Naive B cell (primary cell): ENCODE data around the gene PRKG1. TPM values are rescaled to one million over a fixed set of nuclear protein-coding genes. Genes with fewer than 3 reads are reported as not detected.

Experiments
- ATAC-seq, 2 donors: fragments of 150-1000 bp; cut with Tn5 transposase; 2 replicates each; pipeline ENCODE4 v1.10.0; 2021; ENCODE audit warnings: low read depth in 2 of 2, mild to moderate bottlenecking in 2 of 2, moderate library complexity in 2 of 2
- DNase-seq: peaks from one replicate; pipeline ENCODE4 v3.0.0; 2022
- H3K27ac Mint-ChIP-seq, 6 donors: one replicate each; pipeline ENCODE4 v1.8.0; 2020 to 2022; ENCODE audit warnings: mild to moderate bottlenecking in 6 of 6, mixed read lengths in 6 of 6, moderate library complexity in 5 of 6, inconsistent platforms in 2 of 6
- H3K27me3 Mint-ChIP-seq, 3 donors: one replicate each; pipeline ENCODE4 v1.8.0; 2021 to 2022; ENCODE audit warnings: mixed read lengths in 3 of 3, mild to moderate bottlenecking in 1 of 3
- H3K36me3 Mint-ChIP-seq, 2 donors: one replicate each; pipeline ENCODE4 v1.8.0; 2020 to 2022; ENCODE audit warnings: mixed read lengths in 2 of 2, inconsistent platforms in 1 of 2, mild to moderate bottlenecking in 1 of 2
- H3K4me1 Mint-ChIP-seq, 3 donors: one replicate each; pipeline ENCODE4 v1.8.0; 2020 to 2022; ENCODE audit warnings: mixed read lengths in 3 of 3, inconsistent platforms in 1 of 3, mild to moderate bottlenecking in 1 of 3, moderate library complexity in 1 of 3
- H3K4me3 Mint-ChIP-seq, 8 donors: one replicate each; pipeline ENCODE4 v1.8.0; 2020 to 2022; ENCODE audit warnings: mild to moderate bottlenecking in 8 of 8, mixed read lengths in 8 of 8, moderate library complexity in 8 of 8, inconsistent platforms in 2 of 8
- H3K9me3 Mint-ChIP-seq, 7 donors: one replicate each; pipeline ENCODE4 v1.8.0; 2020 to 2022; ENCODE audit warnings: mixed read lengths in 7 of 7, mild to moderate bottlenecking in 5 of 7, inconsistent platforms in 2 of 7, moderate library complexity in 1 of 7
- polyA plus RNA-seq, 6 donors: library from polyadenylated mRNA; unstranded; fragments of 300-500 nt; fragmentation: Illumina TruSeq; gene quantifications; one replicate each; pipeline ENCODE4 v1.2.3, GENCODE V29; 2021; ENCODE audit warnings: low read depth in 6 of 6

PRKG1 gene
- polyA plus RNA-seq, 6 donors from 2014 or later, result 0.21 TPM; not detected in 5

GRCh38 chr10:52347327-52347667 is 1273.0 kb downstream of the PRKG1 start:
- peaks cover 0 to 1% (median 0%) of the 10 kb centered on the region in 7 donors for H3K9me3 Mint-ChIP-seq
- H3K27ac Mint-ChIP-seq, result no peak overlapping the region
- no peak overlapping the region for H3K4me3 Mint-ChIP-seq
- H3K36me3 Mint-ChIP-seq, result no peaks in the 10 kb centered on the region
- ATAC-seq, result no peak
- no peaks in the 10 kb centered on the region for H3K27me3 Mint-ChIP-seq
- DNase-seq, result no peak
- no peaks in the 10 kb centered on the region for H3K4me1 Mint-ChIP-seq

Other genes starting within 250 kb of the PRKG1 start
- gene A1CF, start 188.9 kb upstream of the PRKG1 start, polyA plus RNA-seq, result under 1 TPM in 1 of 6 donors, not detected in 5; 0.09 TPM